Panc1 (cell line): ENCODE results near the gene ROS1.

Experiments
- CTCF ChIP-seq: fragments of 450-650 bp; IDR thresholded peaks from 2 replicates; pipeline ENCODE4 v1.5.1; 2017; ENCODE audit warnings: mild to moderate bottlenecking
- POLR2AphosphoS5 ChIP-seq: IDR thresholded peaks from 2 replicates; pipeline ENCODE4 v1.6.1; 2012; ENCODE audit warnings: mild to moderate bottlenecking, low read depth, low read length, moderate library complexity
- REST ChIP-seq, 2 experiments: IDR thresholded peaks; 2 replicates each; pipeline ENCODE4 v1.6.1; 2011 to 2012; ENCODE audit warnings: low read depth in 2 of 2, control low read depth in 1 of 2, low read length in 1 of 2, mild to moderate bottlenecking in 1 of 2, moderate library complexity in 1 of 2; ENCODE audit not compliant: insufficient read depth in 1 of 2
- SIN3A ChIP-seq: IDR thresholded peaks from 2 replicates; pipeline ENCODE4 v1.6.1; 2012; ENCODE audit warnings: low read depth, mild to moderate bottlenecking, low read length, moderate library complexity, borderline replicate concordance; ENCODE audit not compliant: insufficient read depth
- TCF7L2 ChIP-seq: IDR thresholded peaks from 2 replicates; pipeline ENCODE4 v1.6.1; 2011; ENCODE audit warnings: mild to moderate bottlenecking, low read depth, low read length, inconsistent platforms

GRCh38 chr6:117309069-117309468, 116.7 kb downstream of the ROS1 start:
- TF ChIP-seq CTCF, result no peak
- TF ChIP-seq POLR2AphosphoS5, result no peak
- TF ChIP-seq SIN3A, result no peak
- TF ChIP-seq REST (IDR thresholded peaks at IDR 0.05; ENCODE audit: insufficient read depth in 1 of 2, low read depth in 2 of 2, low read length in 1 of 2), result no peak
- TF ChIP-seq TCF7L2, result no peak
